Measurements from ENCODE around the gene MRPL40. TPM values are rescaled to one million over a fixed set of nuclear protein-coding genes. Genes with fewer than 3 reads are reported as not detected.

MRPL40 gene
- total and polyA plus RNA-seq, 2 of the 13 experiments (the other 11 are each of a cell fraction or from before 2014, with no cell fraction given) = 42.7 to 79.7 TPM

GRCh38 chr22:19454156-19454555 is 21.8 kb downstream of the MRPL40 start:
- 97% methylated on average over 6 of the region's 6 CpGs for WGBS (ENCODE audit: low lambda C conversion rate)
- intact Hi-C loops (cut with micrococcal nuclease; ENCODE audit: unreplicated experiment) = no loop called here
- ChIA-PET CTCF (ENCODE audit: low intra/inter-chr PET ratio, low total read pairs) (no interaction called here), POLR2A (no interaction called here)
- FAIRE-seq (no peak), DNase-seq (ENCODE audit: low spot score) (no peak), ATAC-seq (no peak)
- TF ChIP-seq ZNF225 (CRISPR knock-in tag; IDR thresholded peaks at IDR 0.05) (no peak), ZSCAN25 (CRISPR knock-in tag; IDR thresholded peaks at IDR 0.05) (no peak), KDM2A (CRISPR knock-in tag; IDR thresholded peaks at IDR 0.05; ENCODE audit: borderline replicate concordance, low read depth) (no peak), MNT (IDR thresholded peaks at IDR 0.05) (no peak), CBX5 (CRISPR knock-in tag; IDR thresholded peaks at IDR 0.05; ENCODE audit: borderline replicate concordance) (no peak), RXRA (CRISPR knock-in tag; IDR thresholded peaks at IDR 0.05) (no peak), ZNF512 (CRISPR knock-in tag; IDR thresholded peaks at IDR 0.05) (no peak), TAF15 (IDR thresholded peaks at IDR 0.05; ENCODE audit: low read depth, low read length, poor library complexity, severe bottlenecking) (no peak), ZNF430 (CRISPR knock-in tag; IDR thresholded peaks at IDR 0.05) (no peak), ZKSCAN1 (IDR thresholded peaks at IDR 0.05; ENCODE audit: low read length) (no peak), ZNF550 (CRISPR knock-in tag; IDR thresholded peaks at IDR 0.05; ENCODE audit: borderline replicate concordance) (no peak), ZNF354B (CRISPR knock-in tag; IDR thresholded peaks at IDR 0.05) (no peak), GTF3A (CRISPR knock-in tag; conservative IDR thresholded peaks at IDR 0.05) (no peak), SYNCRIP (IDR thresholded peaks at IDR 0.05; ENCODE audit: insufficient read depth, low read depth, low read length) (no peak), DMTF1 (CRISPR knock-in tag; IDR thresholded peaks at IDR 0.05) (no peak), IRF1 (CRISPR knock-in tag; IDR thresholded peaks at IDR 0.05; ENCODE audit: low read depth) (no peak)
- Histone ChIP-seq H3K27ac (ENCODE audit: extremely low read length, insufficient read depth, low read length) (no peak overlapping the region), H3K4me3 (replicated peaks in 1 of 3; ENCODE audit: insufficient read depth in 1 of 3, low read depth in 2 of 3, low read length in 3 of 3) (no peak overlapping the region), H3K4me1 (ENCODE audit: insufficient read depth, low read length) (peaks cover 3% of the 10 kb centered on the region), H3K27me3 (ENCODE audit: control insufficient read depth in 1 of 2, insufficient read depth in 2 of 2, low read length in 2 of 2) (no peaks in the 10 kb centered on the region), H2AFZ (ENCODE audit: low read length) (no peak overlapping the region), H3K79me2 (ENCODE audit: insufficient read depth, low read length) (no peaks in the 10 kb centered on the region), H4K20me1 (ENCODE audit: insufficient read depth, low read length) (no peaks in the 10 kb centered on the region), H3K9ac (ENCODE audit: insufficient read depth, low read depth, low read length) (no peak overlapping the region), H3K36me3 (replicated peaks in 1 of 2; ENCODE audit: control insufficient read depth in 1 of 2, insufficient read depth in 2 of 2, low read length in 2 of 2) (peaks cover 21 to 71% of the 10 kb centered on the region in 2 experiments; a peak in 4 of 5 replicates), H3K4me2 (ENCODE audit: low read depth, low read length) (no peak overlapping the region), H3K9me3 (ENCODE audit: low read length) (no peaks in the 10 kb centered on the region)
- in situ Hi-C loops (cut with HindIII; ENCODE audit: extremely low pct_ligation_motif_present, low pct_unique_long_range_greater_than_20kb) = no loop called here
- no TSS peak for BruUV-seq (replicated peaks)
